ENCODE results near the gene RYR2. TPM values are rescaled to one million over a fixed set of nuclear protein-coding genes. Genes with fewer than 3 reads are reported as not detected.

The RYR2 gene
- total RNA-seq, 1 experiment from 2014 or later, result 3.4 TPM

DNA sequence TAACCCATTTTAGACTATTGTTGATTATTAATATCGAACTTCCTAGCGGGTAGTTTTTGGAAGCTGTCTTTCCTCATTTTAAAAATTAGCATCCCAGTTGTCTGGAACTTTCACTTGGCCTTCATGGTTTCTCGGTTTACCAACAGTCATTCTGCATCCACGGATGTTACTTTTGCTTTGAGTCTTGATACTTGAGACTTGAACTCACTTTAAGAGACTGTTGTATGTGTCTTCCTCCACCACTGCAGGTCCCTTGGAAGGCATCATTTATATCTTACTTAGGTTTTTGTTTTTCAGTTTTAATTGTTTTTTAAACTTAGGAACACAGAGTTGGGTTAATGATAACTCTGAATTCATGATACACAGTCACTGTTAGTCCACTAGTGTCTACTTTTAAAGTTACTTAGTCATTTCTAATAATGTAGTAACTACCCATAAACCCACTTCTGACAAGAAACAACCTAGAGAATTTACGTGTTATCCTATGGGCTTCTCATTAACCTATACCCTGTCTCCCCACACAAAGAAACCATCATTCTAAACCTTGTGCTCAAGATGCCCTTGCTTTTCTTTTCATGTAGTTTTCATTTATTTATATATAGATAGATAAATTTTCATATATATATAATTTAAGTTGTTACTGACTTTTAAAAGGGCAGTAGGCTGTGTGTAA lies 696.1 kb downstream of the RYR2 start:
- Histone ChIP-seq H2AFZ (ENCODE audit: low read length) (no peak overlapping the region), H3K79me2 (ENCODE audit: insufficient read depth, low read length) (no peaks in the 10 kb centered on the region), H3K79me1 (ENCODE audit: insufficient read depth, low read depth, low read length, poor library complexity, severe bottlenecking) (no peaks in the 10 kb centered on the region), H4K5ac (ENCODE audit: insufficient read length, low read depth, low read length) (no peak overlapping the region), H2BK120ac (ENCODE audit: low read depth, low read length, poor library complexity, severe bottlenecking) (no peak overlapping the region), H3K4me2 (ENCODE audit: insufficient read depth, insufficient read length, low read length) (no peak overlapping the region), H4K91ac (ENCODE audit: insufficient read length, low read depth, low read length) (no peak overlapping the region), H3K9me3 (ENCODE audit: control insufficient read depth, low read depth, low read length) (no peaks in the 10 kb centered on the region), H4K20me1 (ENCODE audit: control insufficient read depth, insufficient read depth, insufficient read length) (no peaks in the 10 kb centered on the region), H3K23me2 (ENCODE audit: insufficient read length, low read depth, low read length, poor library complexity, severe bottlenecking) (no peaks in the 10 kb centered on the region), H3K56ac (ENCODE audit: insufficient read length, low read depth, low read length) (no peak overlapping the region), H2AK5ac (ENCODE audit: insufficient read length, low read length) (no peak overlapping the region), H2BK5ac (ENCODE audit: insufficient read length, low read length) (no peak overlapping the region), H3K27ac (ENCODE audit: insufficient read length, low read depth, low read length) (no peak overlapping the region), H3T11ph (ENCODE audit: low read length) (no peak overlapping the region), H3K23ac (ENCODE audit: insufficient read length, low read depth, low read length) (no peak overlapping the region), H2BK12ac (ENCODE audit: insufficient read length, low read depth, low read length) (no peak overlapping the region), H4K8ac (replicated peaks; ENCODE audit: insufficient read length, low read depth, low read length) (no peak overlapping the region), H3K9ac (ENCODE audit: extremely low read depth, insufficient read length, low read length) (no peak overlapping the region), H3K4me1 (ENCODE audit: insufficient read depth, low read length) (peaks cover 2% of the 10 kb centered on the region; the same call in 1 of the 2 replicates), H3K27me3 (ENCODE audit: insufficient read depth, low read length) (no peaks in the 10 kb centered on the region), H3K14ac (ENCODE audit: insufficient read depth, low read length) (no peak overlapping the region), H2BK15ac (ENCODE audit: low read depth, low read length) (no peak overlapping the region), H2BK20ac (ENCODE audit: low read depth, low read length, poor library complexity, severe bottlenecking) (no peak overlapping the region), H3K18ac (ENCODE audit: insufficient read length, low read depth, low read length) (no peak overlapping the region), H3K4ac (ENCODE audit: low read depth, low read length) (no peak overlapping the region)
- H3K36me3 Mint-ChIP-seq (ENCODE audit: insufficient read depth in 1 of 3, low read depth in 3 of 3), result no peaks in the 10 kb centered on the region
- no CpG with 5 or more reads among the region's 5 CpGs for WGBS (ENCODE audit: extremely low coverage, insufficient read length, low lambda C conversion rate)
- TF ChIP-seq, protein P1, sequence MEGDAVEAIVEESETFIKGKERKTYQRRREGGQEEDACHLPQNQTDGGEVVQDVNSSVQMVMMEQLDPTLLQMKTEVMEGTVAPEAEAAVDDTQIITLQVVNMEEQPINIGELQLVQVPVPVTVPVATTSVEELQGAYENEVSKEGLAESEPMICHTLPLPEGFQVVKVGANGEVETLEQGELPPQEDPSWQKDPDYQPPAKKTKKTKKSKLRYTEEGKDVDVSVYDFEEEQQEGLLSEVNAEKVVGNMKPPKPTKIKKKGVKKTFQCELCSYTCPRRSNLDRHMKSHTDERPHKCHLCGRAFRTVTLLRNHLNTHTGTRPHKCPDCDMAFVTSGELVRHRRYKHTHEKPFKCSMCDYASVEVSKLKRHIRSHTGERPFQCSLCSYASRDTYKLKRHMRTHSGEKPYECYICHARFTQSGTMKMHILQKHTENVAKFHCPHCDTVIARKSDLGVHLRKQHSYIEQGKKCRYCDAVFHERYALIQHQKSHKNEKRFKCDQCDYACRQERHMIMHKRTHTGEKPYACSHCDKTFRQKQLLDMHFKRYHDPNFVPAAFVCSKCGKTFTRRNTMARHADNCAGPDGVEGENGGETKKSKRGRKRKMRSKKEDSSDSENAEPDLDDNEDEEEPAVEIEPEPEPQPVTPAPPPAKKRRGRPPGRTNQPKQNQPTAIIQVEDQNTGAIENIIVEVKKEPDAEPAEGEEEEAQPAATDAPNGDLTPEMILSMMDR (conservative IDR thresholded peaks at IDR 0.05), result no peak
- no peaks in the 10 kb centered on the region for H3K27me3 Mint-ChIP-seq (ENCODE audit: low read depth)
- no peak for DNase-seq
- H3K27ac Mint-ChIP-seq, result no peak overlapping the region
- peaks cover 15 to 21% of the 10 kb centered on the region in 2 experiments for H3K4me1 Mint-ChIP-seq
- H3K9me3 Mint-ChIP-seq, result no peaks in the 10 kb centered on the region
- H3K4me3 Mint-ChIP-seq, result no peak overlapping the region
